Neural cell (in vitro differentiated cells): ENCODE results near the gene CCDC7. TPM values are rescaled to one million over a fixed set of nuclear protein-coding genes. Genes with fewer than 3 reads are reported as not detected.

Experiments used
- H2AFZ ChIP-seq: fragments of 200-600, 300-800 bp; sonication (generic), shearing (Covaris generic); 2 replicates; pipeline ENCODE4 v1.6.0; 2014; ENCODE audit warnings: low read depth, mild to moderate bottlenecking, antibody characterized with exemption, low read length, moderate library complexity
- H3F3A ChIP-seq: fragments of 200-600 bp; shearing (Covaris generic); 2 replicates; pipeline ENCODE4 v1.6.1; 2016; ENCODE audit warnings: mild to moderate bottlenecking, moderate library complexity, mixed read lengths, antibody characterized with exemption, low read length; ENCODE audit not compliant: insufficient read depth, poor library complexity, severe bottlenecking
- H3K27ac ChIP-seq: fragments of 200-600, 300-800 bp; sonication (generic), shearing (Covaris generic); 2 replicates; pipeline ENCODE4 v1.5.1; 2014; ENCODE audit warnings: mild to moderate bottlenecking, low read length, moderate library complexity
- H3K27me3 ChIP-seq: fragments of 300-800, 200-600 bp; sonication (generic), shearing (Covaris generic); 2 replicates; pipeline ENCODE4 v1.6.0; 2014; ENCODE audit warnings: mild to moderate bottlenecking, low read depth, low read length, moderate library complexity; ENCODE audit not compliant: insufficient read depth
- H3K36me3 ChIP-seq: fragments of 300-800, 200-600 bp; sonication (generic), shearing (Covaris generic); 2 replicates; pipeline ENCODE4 v1.5.1; 2014; ENCODE audit warnings: mild to moderate bottlenecking, antibody characterized with exemption, low read length, moderate library complexity; ENCODE audit not compliant: insufficient read depth
- H3K4me2 ChIP-seq: fragments of 300-800, 200-600 bp; sonication (generic), shearing (Covaris generic); 2 replicates; pipeline ENCODE4 v1.6.0; 2014; ENCODE audit warnings: mild to moderate bottlenecking, low read length
- H3K4me3 ChIP-seq: fragments of 300-800, 200-600 bp; sonication (generic), shearing (Covaris generic); 2 replicates; pipeline ENCODE4 v1.5.1; 2014; ENCODE audit warnings: mild to moderate bottlenecking, low read length, moderate library complexity
- H3K79me2 ChIP-seq: fragments of 200-600 bp; shearing (Covaris generic); replicated peaks from 2 replicates; pipeline ENCODE4 v1.6.0; 2014; ENCODE audit warnings: mild to moderate bottlenecking, low read length, moderate library complexity; ENCODE audit not compliant: insufficient read depth
- H3K9ac ChIP-seq: fragments of 300-800, 200-600 bp; sonication (generic), shearing (Covaris generic); 2 replicates; pipeline ENCODE4 v1.6.1; 2016; ENCODE audit warnings: mild to moderate bottlenecking, low read length, mixed read lengths
- H3K9me2 ChIP-seq: fragments of 200-600 bp; shearing (Covaris generic); 2 replicates; pipeline ENCODE4 v1.6.1; 2016; ENCODE audit warnings: mild to moderate bottlenecking, low read length, mixed read lengths; ENCODE audit not compliant: insufficient read depth
- H3K9me3 ChIP-seq: fragments of 200-600, 300-800 bp; sonication (generic), shearing (Covaris generic); 2 replicates; pipeline ENCODE4 v1.6.1; 2016; ENCODE audit warnings: mild to moderate bottlenecking, mixed run types, low read length, moderate library complexity, mixed read lengths
- H4K20me1 ChIP-seq: fragments of 200-600 bp; shearing (Covaris generic); 2 replicates; pipeline ENCODE4 v1.6.1; 2016; ENCODE audit warnings: mild to moderate bottlenecking, mixed run types; ENCODE audit not compliant: insufficient read depth
- CTCF ChIP-seq: fragments of 450-650 bp; IDR thresholded peaks from 2 replicates; pipeline ENCODE4 v1.5.1; 2014; ENCODE audit warnings: antibody characterized with exemption, mild to moderate bottlenecking, moderate library complexity; ENCODE audit not compliant: poor library complexity, severe bottlenecking
- EP300 ChIP-seq: fragments of 450-650 bp; conservative IDR thresholded peaks from 2 replicates; pipeline ENCODE4 v1.6.1; 2014; ENCODE audit warnings: antibody characterized with exemption, mild to moderate bottlenecking, moderate library complexity; ENCODE audit not compliant: poor library complexity, severe bottlenecking
- EZH2 ChIP-seq: fragments of 200-600, 300-800 bp; shearing (Covaris generic), sonication (generic); IDR thresholded peaks from 2 replicates; pipeline ENCODE4 v1.6.1; 2014; ENCODE audit warnings: antibody characterized with exemption, low read length, borderline replicate concordance, mild to moderate bottlenecking; ENCODE audit not compliant: insufficient read depth, poor library complexity, severe bottlenecking
- MXI1 ChIP-seq: fragments of 450-650 bp; conservative IDR thresholded peaks from 2 replicates; pipeline ENCODE4 v1.6.1; 2014; ENCODE audit warnings: antibody characterized with exemption, mild to moderate bottlenecking; ENCODE audit not compliant: poor library complexity, severe bottlenecking
- POLR2AphosphoS5 ChIP-seq: IDR thresholded peaks from 2 replicates; pipeline ENCODE4 v1.6.1; 2012
- RAD21 ChIP-seq: fragments of 450-650 bp; conservative IDR thresholded peaks from 2 replicates; pipeline ENCODE4 v1.6.1; 2014; ENCODE audit warnings: antibody characterized with exemption, mild to moderate bottlenecking, moderate library complexity
- SMC3 ChIP-seq: fragments of 450-650 bp; conservative IDR thresholded peaks from 2 replicates; pipeline ENCODE4 v1.6.1; 2014; ENCODE audit warnings: antibody characterized with exemption, mild to moderate bottlenecking, moderate library complexity; ENCODE audit not compliant: poor library complexity
- TAF1 ChIP-seq: IDR thresholded peaks from 2 replicates; pipeline ENCODE4 v1.6.1; 2012; ENCODE audit warnings: low read depth
- polyA plus RNA-seq: library from polyadenylated mRNA; depleted of rRNA; stranded (reverse); fragments of >200 nt; gene quantifications from 2 replicates; pipeline ENCODE4 v1.2.3, GENCODE V29; 2014
- TF ChIP-seq, protein P1 (sequence below): IDR thresholded peaks from 2 replicates; pipeline ENCODE4 v1.6.1; 2012; ENCODE audit warnings: borderline replicate concordance

Gene CCDC7
- polyA plus RNA-seq, 1 donor from 2014 or later: 5.1 TPM

- H3K9ac ChIP-seq: no peak overlapping the region
- no peaks in the 10 kb centered on the region for H3K36me3 ChIP-seq
- no peak overlapping the region for H3K27ac ChIP-seq
- no peaks in the 10 kb centered on the region for H3K27me3 ChIP-seq
- H3F3A ChIP-seq: no peaks in the 10 kb centered on the region
- no peak overlapping the region for H3K4me2 ChIP-seq
- no peak overlapping the region for H3K4me3 ChIP-seq
- no peaks in the 10 kb centered on the region for H4K20me1 ChIP-seq
- no peaks in the 10 kb centered on the region for H3K9me2 ChIP-seq
- H3K9me3 ChIP-seq: no peaks in the 10 kb centered on the region
- H3K79me2 ChIP-seq: no peaks in the 10 kb centered on the region
- H2AFZ ChIP-seq: no peak overlapping the region
- TF ChIP-seq, protein P1, sequence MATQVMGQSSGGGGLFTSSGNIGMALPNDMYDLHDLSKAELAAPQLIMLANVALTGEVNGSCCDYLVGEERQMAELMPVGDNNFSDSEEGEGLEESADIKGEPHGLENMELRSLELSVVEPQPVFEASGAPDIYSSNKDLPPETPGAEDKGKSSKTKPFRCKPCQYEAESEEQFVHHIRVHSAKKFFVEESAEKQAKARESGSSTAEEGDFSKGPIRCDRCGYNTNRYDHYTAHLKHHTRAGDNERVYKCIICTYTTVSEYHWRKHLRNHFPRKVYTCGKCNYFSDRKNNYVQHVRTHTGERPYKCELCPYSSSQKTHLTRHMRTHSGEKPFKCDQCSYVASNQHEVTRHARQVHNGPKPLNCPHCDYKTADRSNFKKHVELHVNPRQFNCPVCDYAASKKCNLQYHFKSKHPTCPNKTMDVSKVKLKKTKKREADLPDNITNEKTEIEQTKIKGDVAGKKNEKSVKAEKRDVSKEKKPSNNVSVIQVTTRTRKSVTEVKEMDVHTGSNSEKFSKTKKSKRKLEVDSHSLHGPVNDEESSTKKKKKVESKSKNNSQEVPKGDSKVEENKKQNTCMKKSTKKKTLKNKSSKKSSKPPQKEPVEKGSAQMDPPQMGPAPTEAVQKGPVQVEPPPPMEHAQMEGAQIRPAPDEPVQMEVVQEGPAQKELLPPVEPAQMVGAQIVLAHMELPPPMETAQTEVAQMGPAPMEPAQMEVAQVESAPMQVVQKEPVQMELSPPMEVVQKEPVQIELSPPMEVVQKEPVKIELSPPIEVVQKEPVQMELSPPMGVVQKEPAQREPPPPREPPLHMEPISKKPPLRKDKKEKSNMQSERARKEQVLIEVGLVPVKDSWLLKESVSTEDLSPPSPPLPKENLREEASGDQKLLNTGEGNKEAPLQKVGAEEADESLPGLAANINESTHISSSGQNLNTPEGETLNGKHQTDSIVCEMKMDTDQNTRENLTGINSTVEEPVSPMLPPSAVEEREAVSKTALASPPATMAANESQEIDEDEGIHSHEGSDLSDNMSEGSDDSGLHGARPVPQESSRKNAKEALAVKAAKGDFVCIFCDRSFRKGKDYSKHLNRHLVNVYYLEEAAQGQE: no peak
These were observed 176.0 kb downstream of the CCDC7 start for GRCh38 chr10:32621969-32622368.

DNA sequence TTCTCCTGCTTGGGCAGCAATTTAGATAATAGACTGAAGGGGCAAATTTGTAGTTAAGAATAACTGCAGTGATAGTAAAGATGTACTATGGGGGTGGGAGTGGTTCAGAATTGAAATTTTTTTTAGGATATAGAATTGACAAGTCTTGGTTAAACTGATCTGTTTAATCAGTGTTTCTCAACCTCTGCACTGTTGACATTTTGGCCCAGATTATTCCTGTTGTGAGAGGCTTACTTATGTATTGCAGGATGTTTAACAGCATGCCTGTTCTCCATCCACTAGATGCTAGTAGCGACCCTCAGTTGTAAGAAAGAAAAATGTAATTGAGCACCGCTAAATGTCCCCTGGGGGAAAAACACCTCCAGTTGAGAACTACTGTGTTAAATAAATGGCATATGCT is 176.5 kb downstream of the CCDC7 start:
- no peak overlapping the region for H3K4me2 ChIP-seq
- TF ChIP-seq CTCF: no peak
- TF ChIP-seq EZH2: no peak
- no peak for TF ChIP-seq MXI1
- TF ChIP-seq, protein P1: no peak
- no peak for TF ChIP-seq SMC3
- TF ChIP-seq TAF1: no peak
- no peak for TF ChIP-seq RAD21
- no peak for TF ChIP-seq EP300
- TF ChIP-seq POLR2AphosphoS5: no peak
- no peaks in the 10 kb centered on the region for H3K36me3 ChIP-seq

More for the DNA sequence above, 176.5 kb downstream of the CCDC7 start:
- Histone ChIP-seq H3K9me3 (no peaks in the 10 kb centered on the region), H3K27ac (no peak overlapping the region), H3K9ac (no peak overlapping the region), H3K9me2 (no peaks in the 10 kb centered on the region), H4K20me1 (no peaks in the 10 kb centered on the region), H3F3A (no peaks in the 10 kb centered on the region), H2AFZ (no peak overlapping the region), H3K4me3 (no peak overlapping the region), H3K27me3 (no peaks in the 10 kb centered on the region), H3K79me2 (no peaks in the 10 kb centered on the region)
